NCI-H345 treated with DMSO at 0.1 percent for 48 hours (cell line): ENCODE data around the gene ARHGAP30.
"Not testable (repeated sequence)": the region's sequence is repeated elsewhere in the genome, so short reads cannot be mapped to it uniquely, and the experiment has no call there.

ENCODE experiments used
- DNase-seq: peaks from one replicate; lab custom pipeline; 2025; ENCODE audit not compliant: unreplicated experiment; lab: John Stamatoyannopoulos, UW

The ARHGAP30 gene, protein sequence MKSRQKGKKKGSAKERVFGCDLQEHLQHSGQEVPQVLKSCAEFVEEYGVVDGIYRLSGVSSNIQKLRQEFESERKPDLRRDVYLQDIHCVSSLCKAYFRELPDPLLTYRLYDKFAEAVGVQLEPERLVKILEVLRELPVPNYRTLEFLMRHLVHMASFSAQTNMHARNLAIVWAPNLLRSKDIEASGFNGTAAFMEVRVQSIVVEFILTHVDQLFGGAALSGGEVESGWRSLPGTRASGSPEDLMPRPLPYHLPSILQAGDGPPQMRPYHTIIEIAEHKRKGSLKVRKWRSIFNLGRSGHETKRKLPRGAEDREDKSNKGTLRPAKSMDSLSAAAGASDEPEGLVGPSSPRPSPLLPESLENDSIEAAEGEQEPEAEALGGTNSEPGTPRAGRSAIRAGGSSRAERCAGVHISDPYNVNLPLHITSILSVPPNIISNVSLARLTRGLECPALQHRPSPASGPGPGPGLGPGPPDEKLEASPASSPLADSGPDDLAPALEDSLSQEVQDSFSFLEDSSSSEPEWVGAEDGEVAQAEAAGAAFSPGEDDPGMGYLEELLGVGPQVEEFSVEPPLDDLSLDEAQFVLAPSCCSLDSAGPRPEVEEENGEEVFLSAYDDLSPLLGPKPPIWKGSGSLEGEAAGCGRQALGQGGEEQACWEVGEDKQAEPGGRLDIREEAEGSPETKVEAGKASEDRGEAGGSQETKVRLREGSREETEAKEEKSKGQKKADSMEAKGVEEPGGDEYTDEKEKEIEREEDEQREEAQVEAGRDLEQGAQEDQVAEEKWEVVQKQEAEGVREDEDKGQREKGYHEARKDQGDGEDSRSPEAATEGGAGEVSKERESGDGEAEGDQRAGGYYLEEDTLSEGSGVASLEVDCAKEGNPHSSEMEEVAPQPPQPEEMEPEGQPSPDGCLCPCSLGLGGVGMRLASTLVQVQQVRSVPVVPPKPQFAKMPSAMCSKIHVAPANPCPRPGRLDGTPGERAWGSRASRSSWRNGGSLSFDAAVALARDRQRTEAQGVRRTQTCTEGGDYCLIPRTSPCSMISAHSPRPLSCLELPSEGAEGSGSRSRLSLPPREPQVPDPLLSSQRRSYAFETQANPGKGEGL

DNA sequence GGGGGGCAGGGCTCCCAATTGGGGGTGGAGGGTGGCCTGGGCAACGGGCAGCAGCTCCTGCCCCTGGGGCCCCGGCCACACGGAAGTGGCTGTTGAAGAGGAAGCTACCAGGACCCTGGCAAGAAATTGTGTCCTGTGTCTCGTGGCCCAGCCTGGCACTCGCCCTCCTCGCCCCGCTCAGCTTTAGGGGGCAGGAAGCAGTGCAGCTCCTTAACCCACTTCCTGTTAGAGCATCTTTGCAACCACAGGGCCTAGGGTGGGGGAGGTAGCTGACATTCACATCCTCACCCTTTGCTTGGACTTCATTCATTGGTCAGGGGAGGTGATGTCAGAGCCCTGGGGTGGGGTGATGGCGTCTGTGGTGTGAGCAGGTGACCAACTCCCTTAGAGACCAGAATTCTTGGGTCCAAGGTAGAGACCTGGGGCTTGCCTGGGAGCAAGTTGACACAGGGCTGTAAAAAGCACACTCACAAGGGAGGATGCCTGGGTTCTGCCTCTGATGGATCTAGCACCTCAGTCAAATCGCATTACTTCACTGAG lies at the start of gene ARHGAP30:
TSS of gene ARHGAP30 (minus strand) at position 161 of the 540 bp plus-strand sequence. CDS start 267 bp downstream, outside the sequence.
- no peak for DNase-seq

DNA sequence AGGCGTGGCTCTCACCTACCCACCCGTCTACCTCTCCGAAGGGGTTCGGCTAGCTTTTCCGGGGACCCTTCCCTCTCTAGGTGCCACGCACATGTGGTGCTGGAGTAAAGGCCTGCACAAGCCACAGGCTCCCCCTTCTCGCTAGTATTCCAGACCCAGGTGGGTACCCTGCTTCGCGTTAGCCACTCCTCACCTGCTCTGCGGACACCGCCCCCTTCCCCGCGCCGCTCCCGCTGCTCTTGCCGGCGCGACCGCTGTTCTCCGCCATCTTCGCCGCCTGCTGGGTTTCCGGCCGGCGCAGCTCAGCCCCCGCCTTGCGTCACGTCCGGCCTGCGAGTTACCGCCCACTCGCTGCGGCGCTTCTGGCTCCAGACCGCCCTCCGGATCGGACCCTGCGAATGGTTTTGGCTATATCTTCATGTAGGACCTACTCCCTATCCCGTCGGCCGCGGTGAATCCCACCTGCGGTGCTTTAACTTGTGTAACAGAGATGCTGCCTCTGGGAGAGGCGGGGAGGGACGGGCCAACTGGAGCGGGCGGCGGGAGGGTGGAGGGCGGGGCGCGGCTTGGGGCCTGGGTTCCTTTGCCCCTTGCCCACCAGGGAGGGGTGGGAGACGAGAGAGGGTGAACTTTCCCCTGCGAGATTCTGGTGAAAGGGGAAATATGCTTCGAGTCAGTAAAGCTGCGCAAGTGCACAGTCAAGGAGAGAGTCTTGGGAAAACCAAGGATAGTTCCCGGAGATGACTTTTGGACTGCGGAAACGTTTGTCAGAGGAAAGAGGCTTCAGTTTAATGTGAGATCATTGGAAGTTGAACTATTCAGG lies 48.3 kb upstream of the ARHGAP30 start, which contains the start of the genes NIT1 and PFDN2:
TSS of gene NIT1 (plus strand) at position 347 of the 823 bp plus-strand sequence. CDS start at position 419, 72 bp downstream.
TSS of gene PFDN2 (minus strand) at position 279 of the 823 bp plus-strand sequence. CDS start at position 268, 11 bp downstream.
- DNase-seq = peak; percentile 87

DNA sequence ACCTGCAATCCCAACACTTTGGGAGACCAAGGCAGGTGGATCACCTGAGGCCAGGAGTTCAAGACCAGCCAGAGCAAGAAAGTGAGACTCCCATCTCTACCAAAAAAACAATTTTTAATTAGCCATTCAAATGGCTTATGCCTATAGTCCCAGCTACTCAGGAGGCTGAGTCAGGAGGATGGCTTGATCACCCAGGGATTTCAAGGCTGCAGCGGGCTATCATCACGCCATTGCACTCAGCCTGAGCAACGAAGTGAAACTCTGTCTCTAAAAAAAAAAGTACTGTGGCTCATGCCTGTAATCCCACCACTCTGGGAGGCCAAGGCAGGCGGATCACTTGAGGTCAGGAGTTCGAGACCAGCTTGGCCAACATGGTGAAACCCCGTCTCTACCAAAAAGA lies 46.3 kb upstream of the ARHGAP30 start:
- not testable (repeated sequence) for DNase-seq

DNA sequence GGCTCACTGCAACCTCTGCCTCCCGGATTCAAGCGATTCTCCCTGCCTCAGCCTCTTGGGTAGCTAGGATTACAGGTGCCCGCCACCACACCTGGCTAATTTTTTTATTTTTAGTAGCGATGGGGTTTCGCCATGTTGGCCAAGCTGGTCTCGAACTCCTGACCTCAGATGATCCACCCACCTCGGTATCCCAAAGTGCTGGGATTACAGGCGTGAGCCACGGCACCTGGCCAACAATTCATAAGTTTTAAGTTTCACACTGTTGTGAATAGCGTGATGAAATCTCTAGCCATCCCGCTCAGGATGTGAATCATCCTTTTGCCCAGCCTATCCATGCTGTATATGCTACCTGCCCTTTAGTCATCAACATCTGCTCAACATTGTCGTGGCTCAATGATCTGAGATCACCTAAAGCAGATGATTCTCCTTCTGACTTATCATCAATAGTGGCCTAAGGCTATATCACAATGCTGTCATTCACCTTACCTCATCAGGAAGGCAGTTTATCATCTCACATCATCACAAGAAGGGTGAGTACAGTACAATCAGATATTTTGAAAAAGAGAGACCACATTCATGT lies 45.5 kb upstream of the ARHGAP30 start:
- no peak for DNase-seq

DNA sequence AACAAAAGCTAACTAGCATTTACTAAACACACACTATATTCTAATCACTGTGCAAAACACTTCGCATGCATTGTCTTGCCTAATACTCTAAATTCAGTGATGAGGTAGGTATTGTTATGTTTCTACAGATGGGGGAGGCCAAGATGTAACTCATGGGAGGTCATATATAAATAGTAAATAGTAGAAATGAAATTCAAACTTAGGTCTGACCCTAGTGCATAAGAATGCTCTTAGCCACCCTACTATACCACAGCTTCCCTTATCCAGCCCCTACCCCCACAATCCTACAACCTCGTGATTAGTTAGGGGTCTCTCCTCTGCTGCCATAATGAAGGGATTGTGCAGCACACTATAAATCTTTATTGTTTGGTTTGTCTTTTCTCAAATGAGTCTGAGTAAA lies 44.9 kb upstream of the ARHGAP30 start:
- DNase-seq = no peak

DNA sequence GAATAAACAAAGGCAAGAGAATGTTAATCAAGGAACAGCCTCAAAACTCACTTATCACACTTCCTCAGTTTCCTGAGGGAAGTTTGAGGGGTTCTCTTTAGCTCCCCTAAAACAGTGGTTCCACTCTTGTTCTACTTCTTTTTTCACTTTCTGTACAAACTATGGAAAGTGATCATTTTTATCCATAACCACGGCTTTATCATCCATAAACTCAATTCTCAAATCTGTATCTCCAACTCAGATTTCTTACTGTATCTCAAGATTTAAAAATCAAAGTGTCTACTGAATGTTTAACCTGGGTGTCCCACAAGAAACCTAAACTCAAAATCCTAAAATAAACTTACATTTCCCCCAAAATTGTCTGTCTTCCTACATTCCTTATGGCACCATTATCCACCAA lies 44.2 kb upstream of the ARHGAP30 start:
- no peak for DNase-seq

DNA sequence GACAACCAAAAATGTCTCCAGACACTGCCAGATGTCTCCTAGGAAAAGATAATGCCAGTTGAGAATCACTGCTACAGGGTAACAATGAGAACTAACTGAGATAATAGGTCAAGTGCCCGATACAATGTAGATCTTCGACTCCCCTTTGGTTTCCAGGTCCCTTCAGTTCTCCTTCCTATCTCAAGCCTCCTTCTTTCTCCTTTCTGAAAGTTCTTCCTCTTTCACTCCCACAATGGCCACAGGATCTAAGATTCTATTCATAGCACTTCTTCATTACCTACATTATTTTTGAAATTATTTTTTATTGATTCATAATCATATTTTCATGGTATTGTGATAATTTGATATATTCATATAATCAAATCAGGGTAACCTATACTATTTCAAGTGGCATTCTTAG lies 41.8 kb upstream of the ARHGAP30 start:
- DNase-seq = no peak

DNA sequence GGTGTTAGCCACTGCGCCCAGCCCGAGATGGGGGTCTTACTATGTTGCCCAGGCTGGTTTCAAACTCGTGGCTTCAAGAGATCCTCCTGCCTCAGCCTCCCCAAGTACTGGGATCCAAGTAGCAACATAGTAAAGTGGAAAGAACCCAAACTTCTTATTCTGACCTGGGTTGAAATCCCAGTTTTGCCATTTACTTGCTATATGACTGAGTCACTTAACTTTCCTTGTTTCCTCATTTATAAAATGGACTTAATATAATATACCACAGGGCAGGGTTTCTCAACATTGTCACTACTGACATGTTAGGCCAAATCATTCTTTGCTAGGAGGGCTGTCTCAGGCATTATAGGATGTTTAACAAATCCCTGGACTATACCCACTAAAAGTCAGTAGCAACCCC lies 41.4 kb upstream of the ARHGAP30 start:
- no peak for DNase-seq

DNA sequence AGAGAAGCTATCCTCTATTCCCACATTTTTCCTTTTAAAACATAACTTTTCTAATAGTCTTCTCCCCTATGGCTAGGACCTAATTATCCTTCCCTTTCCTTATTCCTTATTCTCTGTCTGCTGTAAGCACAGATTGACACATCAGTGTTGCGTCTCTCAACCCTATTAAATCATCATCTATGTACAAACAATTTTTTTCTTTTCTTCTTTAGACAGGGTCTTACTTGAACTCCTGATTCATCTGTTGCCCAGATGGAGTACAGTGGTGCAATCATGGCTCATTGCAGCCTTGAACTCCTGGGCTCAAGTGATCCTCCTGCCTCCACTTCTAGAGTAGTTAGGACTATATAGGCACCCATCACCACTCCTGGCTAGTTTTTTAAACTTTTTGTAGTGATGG lies 36.7 kb upstream of the ARHGAP30 start:
- DNase-seq = no peak

DNA sequence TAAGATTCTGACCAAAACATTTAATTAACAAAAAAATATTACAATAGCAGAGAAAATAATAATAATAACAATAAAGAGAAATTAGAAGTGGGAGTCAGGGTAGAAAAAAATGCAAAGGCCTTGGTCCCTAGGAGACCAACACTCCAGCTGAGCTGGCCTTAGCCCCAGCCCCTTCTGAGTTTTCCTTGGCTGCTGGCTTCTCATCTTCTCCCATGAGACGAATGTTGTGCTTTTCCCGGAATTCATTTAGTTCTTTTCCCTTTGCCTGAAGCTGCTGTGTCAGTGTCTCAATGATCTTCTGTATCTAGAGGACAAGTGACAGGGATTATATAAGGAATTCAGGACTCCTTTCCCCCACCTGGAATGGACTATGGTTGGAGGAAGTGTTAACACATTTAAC lies 30.9 kb upstream of the ARHGAP30 start:
- DNase-seq = no peak

DNA sequence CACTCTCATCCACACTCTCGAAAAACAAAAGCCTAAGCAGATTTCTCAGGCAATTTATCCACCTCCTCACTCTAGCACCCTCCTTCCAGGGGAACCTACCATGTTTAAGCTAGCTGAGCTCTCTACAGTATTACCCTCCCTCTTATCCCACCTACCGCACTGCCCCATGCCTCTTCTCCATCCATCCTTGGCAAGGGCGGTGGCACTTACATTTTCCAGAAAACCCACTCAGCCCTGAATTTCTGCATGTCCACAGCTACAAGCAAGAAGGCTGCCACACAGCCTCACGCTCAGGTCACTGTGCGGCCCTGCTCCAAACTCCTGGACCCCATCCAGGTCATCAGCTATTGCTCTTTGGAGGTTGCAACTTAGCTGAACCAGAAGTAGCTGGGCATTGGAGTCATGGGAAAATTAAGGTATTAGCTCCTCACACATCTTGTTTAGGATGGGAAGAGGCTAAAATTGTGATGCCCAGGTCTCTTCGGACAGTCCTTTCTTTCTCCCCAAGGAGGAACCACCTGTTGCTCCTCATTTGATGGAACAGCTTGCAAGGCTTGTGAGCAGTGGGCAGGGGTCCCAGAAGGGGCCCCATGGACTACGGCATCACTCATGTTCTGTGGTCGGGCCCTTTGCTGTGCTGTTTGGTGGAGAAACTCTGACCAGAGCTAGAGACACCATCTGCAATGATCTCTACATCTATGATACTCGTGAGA lies 29.6 kb upstream of the ARHGAP30 start:
- no peak for DNase-seq

DNA sequence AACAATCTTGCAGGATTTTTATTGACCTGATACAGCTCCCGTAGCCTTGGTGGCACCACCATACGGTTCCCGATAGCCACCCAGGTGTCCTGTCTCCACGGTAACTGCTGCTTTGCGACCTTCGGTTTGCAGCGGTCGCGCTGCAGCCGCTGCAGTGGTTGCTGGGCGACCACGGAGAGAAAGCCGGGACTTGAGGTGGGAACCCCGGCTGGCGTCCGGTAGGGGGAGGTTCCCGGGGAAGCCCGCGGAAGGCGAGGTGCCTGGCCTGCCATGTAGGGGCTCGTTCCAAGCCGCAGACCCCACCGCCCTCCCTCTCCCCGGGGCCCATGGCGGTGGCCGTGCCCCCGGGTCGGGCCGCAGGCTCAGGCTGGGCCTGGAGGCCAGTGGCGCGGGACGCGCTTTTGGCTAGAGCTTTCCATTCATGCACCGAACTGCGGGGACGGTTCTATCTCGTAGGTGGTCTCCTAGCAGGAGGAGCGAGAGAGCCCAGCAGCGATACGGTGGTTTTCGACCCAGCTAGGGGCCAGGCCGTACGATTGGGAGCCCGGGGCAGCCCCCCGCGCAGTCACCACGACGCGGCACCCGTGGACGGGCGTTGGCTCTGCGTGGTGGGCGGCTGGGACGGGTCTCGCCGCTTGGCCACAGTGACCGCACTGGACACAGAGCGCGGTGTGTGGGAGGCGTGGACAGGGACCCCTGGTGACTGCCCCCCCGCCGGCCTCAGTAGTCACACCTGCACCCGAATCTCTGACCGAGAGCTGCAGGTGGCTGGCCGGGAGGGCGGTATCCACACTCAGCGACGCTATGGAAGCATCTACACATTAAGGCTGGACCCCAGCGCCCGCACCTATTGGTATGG lies 28.7 kb upstream of the ARHGAP30 start, which contains the start of gene KLHDC9:
TSS of gene KLHDC9 (plus strand) at position 152 of the 859 bp plus-strand sequence. CDS start at position 327, 175 bp downstream.
- peak; percentile 89 for DNase-seq

DNA sequence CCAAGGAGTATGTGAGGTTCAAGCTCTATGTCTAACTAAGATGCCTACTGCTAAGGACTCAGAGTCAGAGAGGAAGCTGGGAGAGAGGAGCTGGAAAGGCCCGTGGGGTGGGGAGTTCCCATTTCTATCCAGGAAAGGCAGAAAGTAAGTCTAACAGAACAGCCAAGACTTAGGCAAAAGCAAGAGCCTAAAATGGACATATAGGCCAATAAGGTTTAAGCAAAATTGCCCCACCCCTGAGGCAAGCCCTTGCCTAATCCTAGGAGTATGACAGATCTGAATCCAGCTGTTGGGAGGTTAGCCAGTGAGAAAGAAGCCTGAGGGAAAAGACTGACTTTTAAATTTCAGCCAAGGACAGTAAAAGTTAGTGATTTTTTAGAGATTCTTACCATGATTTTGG lies 26.8 kb upstream of the ARHGAP30 start:
- DNase-seq = no peak

DNA sequence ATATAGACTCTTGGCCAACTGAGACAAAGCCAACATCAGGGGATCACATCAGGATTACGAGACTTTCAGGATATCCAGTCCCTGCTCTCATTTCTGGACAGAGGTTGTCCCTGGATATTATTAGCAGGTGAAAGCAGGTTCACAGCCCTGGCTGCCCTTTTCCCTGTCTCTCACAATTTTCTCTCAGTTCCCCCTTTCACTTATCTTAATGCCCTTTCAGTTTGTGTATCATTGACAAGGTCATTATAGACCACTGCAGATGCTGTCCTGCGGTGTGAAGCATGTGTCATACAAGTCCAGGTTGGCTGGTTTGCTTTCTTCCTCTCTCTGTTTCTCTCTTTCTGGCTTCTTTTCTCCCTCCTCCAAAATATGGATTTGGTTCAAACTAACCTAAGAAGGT lies 26.3 kb upstream of the ARHGAP30 start:
- DNase-seq = no peak

DNA sequence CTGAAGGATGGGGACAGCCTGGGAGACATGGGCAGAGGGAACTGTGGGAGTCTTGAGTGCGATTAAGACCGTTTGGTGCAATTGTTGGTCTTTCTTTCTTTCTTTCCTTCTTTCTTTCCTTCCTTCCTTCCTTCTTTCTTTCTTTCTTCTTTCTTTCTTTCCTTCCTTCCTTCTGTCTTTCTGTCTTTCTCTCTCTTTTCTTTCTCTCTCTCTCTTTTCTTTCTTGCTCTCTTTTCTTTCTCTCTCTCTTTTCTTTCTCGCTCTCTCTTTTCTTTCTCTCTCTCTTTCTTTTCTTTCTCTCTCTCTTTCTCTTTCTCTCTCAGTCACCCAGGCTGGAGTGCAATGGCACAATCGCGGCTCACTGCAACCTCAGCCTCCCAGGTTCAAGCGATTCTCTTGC lies 25.5 kb upstream of the ARHGAP30 start:
- DNase-seq = no peak

DNA sequence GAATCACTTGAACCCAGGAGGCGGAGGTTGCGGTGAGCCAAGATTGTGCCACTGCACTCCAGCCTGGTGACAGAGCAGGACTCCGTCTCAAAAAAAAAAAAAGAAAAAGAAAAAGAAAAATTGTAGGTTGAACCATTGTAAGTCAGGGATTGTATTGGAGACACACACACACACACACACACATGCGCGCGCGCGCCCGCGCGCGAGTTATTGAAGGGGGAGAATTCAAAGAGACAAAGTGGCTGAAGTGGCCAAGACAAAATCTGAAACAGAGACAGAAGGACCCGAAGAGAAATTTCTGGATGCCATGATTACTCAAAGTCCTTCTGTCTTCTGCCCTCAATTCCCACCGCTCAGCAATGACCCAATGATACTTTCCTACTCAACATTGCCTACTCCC lies 24.8 kb upstream of the ARHGAP30 start:
- no peak for DNase-seq

DNA sequence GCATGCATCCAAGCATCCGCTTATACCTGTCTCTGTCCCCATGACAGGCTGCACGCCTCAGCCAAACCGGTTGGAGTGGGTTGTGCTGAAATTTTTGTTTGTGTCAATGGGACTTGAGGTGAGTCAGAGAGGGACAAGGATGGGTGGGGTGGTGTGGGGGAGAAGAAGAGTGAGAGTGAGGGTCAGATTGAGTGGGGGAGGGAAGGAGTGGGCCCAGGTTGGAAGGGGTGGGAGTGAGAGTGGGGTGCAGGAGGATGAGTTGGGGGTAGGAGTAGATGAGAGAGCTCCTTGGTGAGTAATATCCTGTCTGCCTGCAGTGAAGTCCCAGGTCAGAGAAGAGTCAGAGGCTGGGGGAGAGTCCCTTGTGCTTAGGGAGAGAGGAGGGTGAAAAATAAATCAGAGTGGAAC lies 22.9 kb upstream of the ARHGAP30 start:
- no peak for DNase-seq
